Neuronal stem cell (in vitro differentiated cells): Measurements from ENCODE around the gene PTGES2.
A peak's percentile ranks its signal among the peaks of the same experiment; 100 is the strongest.
"Not testable (repeated sequence)": the region's sequence is repeated elsewhere in the genome, so short reads cannot be mapped to it uniquely, and the experiment has no call there.

Source experiments
- DNase-seq: peaks from one replicate; pipeline ENCODE4 v3.0.0-alpha.2; 2013; ENCODE audit warnings: low spot score
- H2AFZ ChIP-seq: one replicate; pipeline ENCODE4 v1.6.1; 2013; ENCODE audit warnings: mild to moderate bottlenecking, low read length, inconsistent platforms
- H2AK5ac ChIP-seq: 2 replicates; pipeline ENCODE4 v1.6.1; 2013; ENCODE audit warnings: low read depth, mild to moderate bottlenecking, inconsistent platforms, low read length, moderate library complexity, mixed read lengths
- H2BK120ac ChIP-seq: 2 replicates; pipeline ENCODE4 v1.6.1; 2013; ENCODE audit warnings: low read depth, mild to moderate bottlenecking, inconsistent platforms, low read length, moderate library complexity, mixed read lengths
- H2BK12ac ChIP-seq: one replicate; pipeline ENCODE4 v1.6.1; 2013; ENCODE audit warnings: low read length, inconsistent platforms
- H2BK15ac ChIP-seq: 2 replicates; pipeline ENCODE4 v1.6.1; 2013; ENCODE audit warnings: mild to moderate bottlenecking, low read length, inconsistent platforms, mixed read lengths
- H2BK5ac ChIP-seq: one replicate; pipeline ENCODE4 v1.6.1; 2013; ENCODE audit warnings: inconsistent platforms, mild to moderate bottlenecking, low read length, moderate library complexity
- H3K14ac ChIP-seq: one replicate; pipeline ENCODE4 v1.6.1; 2013; ENCODE audit warnings: low read length, inconsistent platforms
- H3K18ac ChIP-seq: 2 replicates; pipeline ENCODE4 v1.6.1; 2013; ENCODE audit warnings: low read length, inconsistent platforms
- H3K23ac ChIP-seq: 2 replicates; pipeline ENCODE4 v1.6.1; 2013; ENCODE audit warnings: low read depth, mild to moderate bottlenecking, mixed read lengths, low read length, inconsistent platforms; ENCODE audit not compliant: poor library complexity
- H3K27ac ChIP-seq: replicated peaks from 3 replicates; pipeline ENCODE4 v1.5.1; 2013; ENCODE audit warnings: low read length, inconsistent platforms
- H3K27me3 ChIP-seq, 3 experiments: 2 replicates each; pipeline ENCODE4 v1.6.1; 2013; ENCODE audit warnings: low read length in 3 of 3, mild to moderate bottlenecking in 2 of 3, inconsistent platforms in 1 of 3, low read depth in 1 of 3, mixed read lengths in 1 of 3, moderate library complexity in 1 of 3; ENCODE audit not compliant: control insufficient read depth in 3 of 3, insufficient read depth in 3 of 3
- H3K36me3 ChIP-seq, 2 donors: replicated peaks in 1 of 2; 2 replicates each; pipeline ENCODE4 v1.6.1; 2013; ENCODE audit warnings: low read length in 2 of 2; ENCODE audit not compliant: control insufficient read depth in 2 of 2, insufficient read depth in 2 of 2
- H3K4ac ChIP-seq: 2 replicates; pipeline ENCODE4 v1.6.1; 2013; ENCODE audit warnings: inconsistent platforms, mild to moderate bottlenecking, low read length, moderate library complexity
- H3K4me1 ChIP-seq, 2 donors: 1 replicate in 1 of 2; 2 replicates in 1 of 2; pipeline ENCODE4 v1.6.1; 2013; ENCODE audit warnings: low read length in 2 of 2, low read depth in 1 of 2; ENCODE audit not compliant: control insufficient read depth in 2 of 2, insufficient read depth in 1 of 2
- H3K4me2 ChIP-seq: one replicate; pipeline ENCODE4 v1.6.1; 2013; ENCODE audit warnings: mild to moderate bottlenecking, low read length, inconsistent platforms; ENCODE audit not compliant: insufficient read depth, poor library complexity, severe bottlenecking
- H3K4me3 ChIP-seq, 2 donors: 2 replicates each; pipeline ENCODE4 v1.5.1; 2013; ENCODE audit warnings: low read length in 2 of 2, mild to moderate bottlenecking in 2 of 2, inconsistent platforms in 1 of 2, moderate library complexity in 1 of 2
- H3K79me1 ChIP-seq: one replicate; pipeline ENCODE4 v1.6.1; 2013; ENCODE audit warnings: low read depth, mild to moderate bottlenecking, inconsistent platforms, low read length, moderate library complexity
- H3K9ac ChIP-seq: one replicate; pipeline ENCODE4 v1.6.1; 2013; ENCODE audit warnings: mild to moderate bottlenecking, low read depth, low read length, inconsistent platforms; ENCODE audit not compliant: poor library complexity
- H3K9me3 ChIP-seq, 2 donors: replicated peaks in 1 of 2; 2 replicates each; pipeline versions ENCODE3 to v1.6.1; 2013; ENCODE audit warnings: low read length in 2 of 2, mild to moderate bottlenecking in 2 of 2, inconsistent platforms in 1 of 2, low read depth in 1 of 2, mixed read lengths in 1 of 2, moderate library complexity in 1 of 2; ENCODE audit not compliant: control insufficient read depth in 2 of 2, insufficient read depth in 1 of 2
- H4K8ac ChIP-seq: one replicate; pipeline ENCODE4 v1.6.1; 2013; ENCODE audit warnings: low read depth, mild to moderate bottlenecking, inconsistent platforms, low read length, moderate library complexity
- H4K91ac ChIP-seq: one replicate; pipeline ENCODE4 v1.6.1; 2013; ENCODE audit warnings: low read length, low read depth, mild to moderate bottlenecking, inconsistent platforms; ENCODE audit not compliant: poor library complexity
- WGBS, 2 donors: extraction: QIAGEN DNeasy Blood & Tissue Kit; methylation state at CpG; one replicate each; pipeline ENCODE4 v1.1.7; 2013; ENCODE audit warnings: missing lambda C conversion rate in 2 of 2, mixed read lengths in 1 of 2; ENCODE audit not compliant: insufficient read length in 2 of 2, insufficient replicate concordance in 1 of 2; ENCODE audit errors: extremely low coverage in 2 of 2; 5-methylcytosine and 5-hydroxymethylcytosine counted together

Gene PTGES2

GRCh38 chr9:128111726-128112125 is 15.8 kb downstream of the PTGES2 start:
- not testable (repeated sequence) for DNase-seq, H2BK120ac ChIP-seq, H3K4me3 ChIP-seq, H3K18ac ChIP-seq, H2BK15ac ChIP-seq, H2AFZ ChIP-seq, H3K27ac ChIP-seq, H3K27me3 ChIP-seq, H2BK5ac ChIP-seq, H2AK5ac ChIP-seq, H2BK12ac ChIP-seq, H3K9me3 ChIP-seq, H3K79me1 ChIP-seq, H4K91ac ChIP-seq, H3K4me1 ChIP-seq, H3K4ac ChIP-seq, H4K8ac ChIP-seq, H3K9ac ChIP-seq, H3K4me2 ChIP-seq, H3K23ac ChIP-seq, H3K14ac ChIP-seq
- peaks cover 25 to 34% of the 10 kb centered on the region in 2 donors for H3K36me3 ChIP-seq
- WGBS, 2 donors: no CpG with 5 or more reads among the region's 12 CpGs

DNA sequence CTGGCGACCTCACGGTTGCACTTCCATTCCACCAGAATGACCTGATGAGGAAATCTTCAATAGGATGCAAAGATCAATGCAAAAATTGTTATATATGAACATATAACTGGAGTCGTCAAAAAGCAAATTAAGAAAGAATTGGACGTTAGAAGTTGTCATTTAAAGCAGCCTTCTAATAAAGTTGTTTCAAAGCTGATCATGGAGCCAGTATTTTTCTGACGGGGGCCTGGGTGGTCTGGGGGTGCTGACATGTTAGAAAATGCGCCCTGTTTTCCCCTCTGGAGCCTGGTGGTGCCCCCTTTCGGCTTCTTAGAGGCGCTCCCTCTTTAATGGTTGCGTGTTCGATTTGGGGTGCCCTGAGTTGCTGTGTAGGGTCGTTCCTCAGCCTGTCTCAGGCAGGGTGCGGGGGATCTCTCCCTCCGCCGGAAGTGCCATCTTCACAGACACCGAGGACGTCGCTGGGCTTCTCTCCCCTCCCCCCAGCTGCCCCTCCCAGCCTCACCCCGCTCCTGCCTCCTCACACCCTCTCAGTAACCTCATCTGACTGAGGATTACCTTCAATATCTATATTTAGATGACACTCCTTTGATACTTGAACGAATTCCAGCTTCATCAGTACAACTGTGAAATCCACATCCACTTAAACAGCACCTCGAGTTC is 18.3 kb downstream of the PTGES2 start:
- Histone ChIP-seq H3K23ac (no peak overlapping the region), H3K79me1 (no peaks in the 10 kb centered on the region), H2AFZ (no peak overlapping the region), H2BK5ac (no peak overlapping the region), H3K27me3 (no peaks in the 10 kb centered on the region), H3K36me3 (peaks cover 41 to 51% of the 10 kb centered on the region in 2 donors), H3K9me3 (peaks cover 0 to 1% of the 10 kb centered on the region in 2 donors), H2AK5ac (no peak overlapping the region), H2BK12ac (no peak overlapping the region), H3K27ac (no peak overlapping the region), H2BK15ac (no peak overlapping the region), H3K4me3 (no peak overlapping the region), H3K14ac (no peak overlapping the region), H3K4me2 (no peak overlapping the region), H4K91ac (no peak overlapping the region), H3K18ac (no peak overlapping the region), H3K9ac (no peak overlapping the region), H2BK120ac (no peak overlapping the region), H4K8ac (no peak overlapping the region), H3K4ac (no peak overlapping the region), H3K4me1 (no peaks in the 10 kb centered on the region)
- no peak for DNase-seq
- no CpG with 5 or more reads among the region's 20 CpGs for WGBS, 2 donors

- H3K23ac ChIP-seq: peak overlapping the region; percentile 3
- no peak overlapping the region for H2BK12ac ChIP-seq
- no peak overlapping the region for H2BK15ac ChIP-seq
- H3K4me3 ChIP-seq: no peak overlapping the region
- no CpG with 5 or more reads among the region's 15 CpGs for WGBS, 2 donors
- DNase-seq: no peak
- no peak overlapping the region for H4K91ac ChIP-seq
- no peak overlapping the region for H2AFZ ChIP-seq
- no peak overlapping the region for H4K8ac ChIP-seq
- no peak overlapping the region for H2BK120ac ChIP-seq
- H2AK5ac ChIP-seq: no peak overlapping the region
- H3K27ac ChIP-seq: no peak overlapping the region
- H2BK5ac ChIP-seq: no peak overlapping the region
- H3K79me1 ChIP-seq: no peaks in the 10 kb centered on the region
- H3K4me2 ChIP-seq: no peak overlapping the region
- H3K14ac ChIP-seq: no peak overlapping the region
- H3K4me1 ChIP-seq: no peaks in the 10 kb centered on the region
- peak overlapping the region; percentile 8 for H3K18ac ChIP-seq
- H3K9me3 ChIP-seq: peaks cover 0 to 1% of the 10 kb centered on the region in 2 donors
- peaks cover 46 to 59% of the 10 kb centered on the region in 2 donors for H3K36me3 ChIP-seq
- H3K4ac ChIP-seq: no peak overlapping the region
- no peaks in the 10 kb centered on the region for H3K27me3 ChIP-seq
- H3K9ac ChIP-seq: no peak overlapping the region
Observed at GRCh38 chr9:128108269-128109049, 19.1 kb downstream of the PTGES2 start.

GRCh38 chr9:128107468-128108268 is 19.9 kb downstream of the PTGES2 start:
- peaks cover 48 to 67% of the 10 kb centered on the region in 2 donors for H3K36me3 ChIP-seq
- H3K9me3 ChIP-seq: peaks cover 0 to 1% of the 10 kb centered on the region in 2 donors
- DNase-seq: no peak
- peak overlapping the region; percentile 5 for H2AK5ac ChIP-seq
- no CpG with 5 or more reads among the region's 18 CpGs for WGBS, 2 donors
- H3K27ac ChIP-seq: no peak overlapping the region
- peak overlapping the region in 1 of 2 donors; percentile 21 for H3K4me3 ChIP-seq
- no peak overlapping the region for H3K4me2 ChIP-seq
- H3K4me1 ChIP-seq: no peaks in the 10 kb centered on the region
- H2BK15ac ChIP-seq: no peak overlapping the region
- H3K18ac ChIP-seq: peak overlapping the region; percentile 8
- H4K91ac ChIP-seq: no peak overlapping the region
- no peak overlapping the region for H4K8ac ChIP-seq
- no peak overlapping the region for H2AFZ ChIP-seq
- H2BK5ac ChIP-seq: no peak overlapping the region
- H3K4ac ChIP-seq: no peak overlapping the region
- no peak overlapping the region for H3K9ac ChIP-seq
- H3K79me1 ChIP-seq: no peaks in the 10 kb centered on the region
- H3K14ac ChIP-seq: no peak overlapping the region
- H3K27me3 ChIP-seq: no peaks in the 10 kb centered on the region
- no peak overlapping the region for H2BK120ac ChIP-seq
- H3K23ac ChIP-seq: peak overlapping the region; percentile 20
- H2BK12ac ChIP-seq: no peak overlapping the region
